Karpas-422 (cell line): Measurements from ENCODE around the gene CTCFL. TPM values are rescaled to one million over a fixed set of nuclear protein-coding genes. Genes with fewer than 3 reads are reported as not detected.

Experiments used
- DNase-seq: peaks from one replicate; pipeline ENCODE4 v3.0.0-alpha.2; 2015
- H2AFZ ChIP-seq: fragments of 200-600 bp; sonication (generic); 2 replicates; pipeline ENCODE4 v1.6.1; 2014; ENCODE audit warnings: antibody characterized with exemption, low read length, mixed read lengths
- H3K27ac ChIP-seq: fragments of 200-600 bp; sonication (generic); 2 replicates; pipeline ENCODE4 v1.5.1; 2014; ENCODE audit warnings: mild to moderate bottlenecking, low read length, moderate library complexity
- H3K27me3 ChIP-seq: fragments of 200-600 bp; sonication (generic); 2 replicates; pipeline ENCODE4 v1.6.1; 2014; ENCODE audit warnings: low read length, mixed read lengths
- H3K36me3 ChIP-seq: fragments of 200-600 bp; sonication (generic); 2 replicates; pipeline ENCODE4 v1.6.1; 2014; ENCODE audit warnings: low read length, mixed read lengths; ENCODE audit not compliant: insufficient read depth
- H3K4me1 ChIP-seq: fragments of 200-600 bp; sonication (generic); 2 replicates; pipeline ENCODE4 v1.6.1; 2014; ENCODE audit warnings: mild to moderate bottlenecking, low read length, mixed read lengths
- H3K4me2 ChIP-seq: fragments of 200-600 bp; sonication (generic); 2 replicates; pipeline ENCODE4 v1.6.1; 2014; ENCODE audit warnings: low read length, low read depth, mild to moderate bottlenecking; ENCODE audit not compliant: poor library complexity, severe bottlenecking
- H3K4me3 ChIP-seq: fragments of 200-600 bp; sonication (generic); 2 replicates; pipeline ENCODE4 v1.5.1; 2014; ENCODE audit warnings: mild to moderate bottlenecking, antibody characterized with exemption, low read length, mixed read lengths
- H3K79me2 ChIP-seq: fragments of 200-600 bp; sonication (generic); 2 replicates; pipeline ENCODE4 v1.6.1; 2014; ENCODE audit warnings: mild to moderate bottlenecking, low read length, mixed read lengths
- H3K9ac ChIP-seq: fragments of 200-600 bp; sonication (generic); 2 replicates; pipeline ENCODE4 v1.6.0; 2014; ENCODE audit warnings: low read length
- H3K9me2 ChIP-seq: fragments of 200-600 bp; sonication (generic), shearing (Covaris generic); replicated peaks from 2 replicates; pipeline ENCODE4 v1.6.0; 2014; ENCODE audit warnings: mild to moderate bottlenecking, low read length, moderate library complexity; ENCODE audit not compliant: insufficient read depth
- H3K9me3 ChIP-seq: fragments of 300-700, 200-600 bp; sonication (generic); 2 replicates; pipeline ENCODE4 v1.6.1; 2014; ENCODE audit warnings: low read length, mixed read lengths
- H4K20me1 ChIP-seq: fragments of 200-600 bp; sonication (generic); 2 replicates; pipeline ENCODE4 v1.6.1; 2014; ENCODE audit warnings: mild to moderate bottlenecking, antibody characterized with exemption, low read length, low read depth; ENCODE audit not compliant: insufficient read depth
- total RNA-seq: library from RNA; depleted of rRNA; stranded (reverse); fragments of >200 nt; shearing (Covaris generic); gene quantifications from 2 replicates; pipeline ENCODE4 v1.2.3, GENCODE V29; 2014; ENCODE audit warnings: low replicate concordance

The CTCFL gene
- total RNA-seq, 1 experiment from 2014 or later = not detected

DNA sequence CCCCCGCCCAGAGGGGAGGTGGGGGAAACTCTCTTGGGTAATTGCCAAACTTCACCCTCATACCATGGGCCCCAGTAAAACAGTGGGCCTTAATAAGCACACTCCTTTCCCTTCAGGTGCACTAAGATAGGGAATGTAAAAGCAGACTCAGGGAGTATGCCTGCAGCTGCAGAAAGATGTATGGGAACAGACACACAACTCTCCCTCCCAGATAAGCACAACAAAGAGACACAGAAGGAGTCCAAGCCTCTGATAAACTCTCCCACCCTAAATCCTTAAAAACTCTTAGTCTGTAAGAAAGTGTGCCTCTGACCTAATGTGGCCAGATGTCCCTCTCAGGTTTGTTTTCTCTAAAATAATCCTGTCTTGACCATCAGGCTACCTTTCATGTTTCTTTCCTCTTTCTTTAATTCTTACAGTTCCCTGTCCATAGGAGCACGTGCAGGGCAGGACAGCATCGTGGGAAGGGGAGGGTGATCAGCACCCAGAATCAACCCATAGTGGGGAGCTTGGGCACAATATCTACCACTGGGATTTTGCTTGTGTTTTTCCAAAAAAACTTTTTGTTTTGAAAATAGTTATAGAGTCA is 11.3 kb upstream of the CTCFL start:
- no peak for DNase-seq
- no peak overlapping the region for H3K27ac ChIP-seq
- H4K20me1 ChIP-seq = no peaks in the 10 kb centered on the region
- H3K36me3 ChIP-seq = no peaks in the 10 kb centered on the region
- no peaks in the 10 kb centered on the region for H3K4me1 ChIP-seq
- no peak overlapping the region for H3K4me3 ChIP-seq
- no peak overlapping the region for H3K4me2 ChIP-seq
- H3K9me3 ChIP-seq = no peaks in the 10 kb centered on the region
- no peaks in the 10 kb centered on the region for H3K9me2 ChIP-seq
- H3K9ac ChIP-seq = no peak overlapping the region
- H3K79me2 ChIP-seq = no peaks in the 10 kb centered on the region
- H2AFZ ChIP-seq = no peak overlapping the region
- H3K27me3 ChIP-seq = no peaks in the 10 kb centered on the region

DNA sequence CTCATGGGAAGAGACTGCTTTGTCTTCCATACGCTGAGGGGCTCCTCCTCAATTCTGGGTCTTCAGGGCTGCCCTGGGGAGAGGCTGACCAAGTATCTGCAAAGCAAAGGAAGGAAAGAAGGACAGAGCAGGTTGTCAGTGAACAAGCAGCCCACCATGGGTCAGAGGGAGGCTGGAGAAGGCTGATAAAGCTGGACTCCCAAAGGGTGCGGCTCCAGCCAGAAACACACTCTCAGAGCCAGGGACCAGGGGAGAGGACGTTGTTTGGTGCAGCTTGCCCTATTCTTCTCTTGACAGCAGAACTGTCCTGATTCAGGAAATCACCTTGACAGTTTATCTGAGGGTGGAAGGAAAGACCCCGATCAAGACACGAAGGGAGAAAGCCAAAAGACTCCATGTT is 10.4 kb upstream of the CTCFL start:
- no peak overlapping the region for H3K27ac ChIP-seq
- no peaks in the 10 kb centered on the region for H3K27me3 ChIP-seq
- H3K79me2 ChIP-seq = no peaks in the 10 kb centered on the region
- no peak overlapping the region for H3K4me2 ChIP-seq
- no peak overlapping the region for H3K9ac ChIP-seq
- H4K20me1 ChIP-seq = no peaks in the 10 kb centered on the region
- no peaks in the 10 kb centered on the region for H3K36me3 ChIP-seq
- no peaks in the 10 kb centered on the region for H3K4me1 ChIP-seq
- no peak overlapping the region for H3K4me3 ChIP-seq
- H3K9me2 ChIP-seq = no peaks in the 10 kb centered on the region
- no peak for DNase-seq
- no peak overlapping the region for H2AFZ ChIP-seq
- H3K9me3 ChIP-seq = no peaks in the 10 kb centered on the region

DNA sequence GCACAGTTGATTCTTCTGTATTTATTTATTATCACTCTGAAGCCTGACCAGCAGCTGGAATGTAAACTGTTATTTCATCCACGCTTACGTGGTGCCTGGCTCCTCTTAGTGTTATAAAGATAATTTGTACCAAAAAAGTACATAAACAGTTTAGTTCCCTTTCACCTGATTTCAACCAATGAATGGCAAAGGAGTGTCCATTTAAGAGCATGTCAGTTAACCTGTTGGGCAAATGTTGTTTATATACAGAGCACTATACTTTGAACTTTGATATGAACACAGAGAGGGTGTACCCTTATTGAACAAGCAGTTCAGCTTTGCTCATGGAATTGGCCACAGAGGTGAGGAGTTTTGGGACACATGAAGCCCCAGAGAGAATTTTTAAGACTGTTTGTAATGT is 7.2 kb upstream of the CTCFL start:
- no peaks in the 10 kb centered on the region for H3K9me3 ChIP-seq
- no peak for DNase-seq
- H3K9ac ChIP-seq = no peak overlapping the region
- no peaks in the 10 kb centered on the region for H3K36me3 ChIP-seq
- 0 out of 2 replicates have a peak, but pooled peaks cover 5% of the 10 kb centered on the region for H4K20me1 ChIP-seq
- no peak overlapping the region for H3K27ac ChIP-seq
- no peak overlapping the region for H3K4me2 ChIP-seq
- no peaks in the 10 kb centered on the region for H3K27me3 ChIP-seq
- no peak overlapping the region for H2AFZ ChIP-seq
- H3K4me1 ChIP-seq = no peaks in the 10 kb centered on the region
- no peaks in the 10 kb centered on the region for H3K79me2 ChIP-seq
- no peaks in the 10 kb centered on the region for H3K9me2 ChIP-seq
- no peak overlapping the region for H3K4me3 ChIP-seq

DNA sequence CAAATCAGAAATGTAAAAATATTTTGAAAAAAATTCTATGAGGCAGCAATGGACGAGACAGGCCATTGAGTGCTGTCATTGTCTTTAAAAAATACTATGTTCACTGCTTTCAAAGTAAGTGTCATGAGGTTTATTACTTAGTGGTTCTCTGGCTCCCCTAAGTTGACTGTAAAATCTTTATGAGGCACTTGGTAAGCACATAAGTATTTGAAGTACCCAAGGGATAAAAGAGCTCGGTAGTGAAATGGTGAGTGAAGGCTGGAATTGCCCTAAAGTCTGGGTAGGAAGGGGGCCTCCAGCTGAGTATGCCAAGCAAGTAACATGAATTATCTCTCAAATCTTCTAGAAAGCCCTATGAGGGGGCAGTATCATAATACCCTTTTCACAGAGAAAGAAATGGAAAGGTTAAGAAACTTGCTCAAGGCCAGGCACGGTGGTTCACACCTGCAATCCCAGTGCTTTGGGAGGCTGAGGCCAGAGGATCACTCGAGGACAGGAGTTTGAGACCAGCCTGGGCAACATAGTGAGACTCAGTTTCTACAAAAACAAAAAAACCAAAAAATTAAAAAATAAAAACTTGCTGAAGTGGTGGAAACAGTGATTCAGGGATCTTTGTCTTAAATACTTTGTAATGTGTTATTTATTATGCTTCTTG is 5.5 kb upstream of the CTCFL start:
- Histone ChIP-seq H4K20me1 (0 out of 2 replicates have a peak, but pooled peaks cover 5% of the 10 kb centered on the region), H3K4me1 (no peaks in the 10 kb centered on the region), H3K27ac (no peak overlapping the region), H3K36me3 (no peaks in the 10 kb centered on the region), H3K9ac (no peak overlapping the region), H3K9me3 (no peaks in the 10 kb centered on the region), H3K9me2 (no peaks in the 10 kb centered on the region), H3K79me2 (no peaks in the 10 kb centered on the region), H2AFZ (no peak overlapping the region), H3K27me3 (no peaks in the 10 kb centered on the region), H3K4me2 (no peak overlapping the region), H3K4me3 (no peak overlapping the region)
- DNase-seq = no peak

DNA sequence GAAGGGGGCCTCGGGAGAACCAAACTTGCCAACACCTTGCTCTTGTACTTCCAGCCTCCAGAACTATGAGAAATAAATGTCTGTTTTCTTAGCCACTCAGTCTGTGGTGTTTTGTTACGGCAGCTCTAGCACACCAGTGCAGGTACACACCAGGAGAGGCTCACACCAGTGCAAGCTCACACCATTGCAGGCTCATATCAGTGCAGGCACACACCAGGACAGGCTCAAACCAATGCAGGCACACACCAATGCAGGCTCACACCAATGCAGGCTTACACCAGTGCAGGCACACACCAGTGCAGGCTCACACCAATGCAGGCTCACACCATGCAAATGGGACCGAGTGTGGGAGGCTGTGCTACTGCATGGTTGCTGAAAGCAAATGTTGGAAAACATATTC is 4.9 kb upstream of the CTCFL start:
- Histone ChIP-seq H3K9me3 (no peaks in the 10 kb centered on the region), H3K4me1 (no peaks in the 10 kb centered on the region), H3K27ac (no peak overlapping the region), H4K20me1 (0 out of 2 replicates have a peak, but pooled peaks cover 5% of the 10 kb centered on the region), H3K9me2 (no peaks in the 10 kb centered on the region), H2AFZ (no peak overlapping the region), H3K4me3 (no peak overlapping the region), H3K4me2 (no peak overlapping the region), H3K27me3 (no peaks in the 10 kb centered on the region), H3K36me3 (no peaks in the 10 kb centered on the region), H3K9ac (no peak overlapping the region), H3K79me2 (no peaks in the 10 kb centered on the region)
- no peak for DNase-seq

DNA sequence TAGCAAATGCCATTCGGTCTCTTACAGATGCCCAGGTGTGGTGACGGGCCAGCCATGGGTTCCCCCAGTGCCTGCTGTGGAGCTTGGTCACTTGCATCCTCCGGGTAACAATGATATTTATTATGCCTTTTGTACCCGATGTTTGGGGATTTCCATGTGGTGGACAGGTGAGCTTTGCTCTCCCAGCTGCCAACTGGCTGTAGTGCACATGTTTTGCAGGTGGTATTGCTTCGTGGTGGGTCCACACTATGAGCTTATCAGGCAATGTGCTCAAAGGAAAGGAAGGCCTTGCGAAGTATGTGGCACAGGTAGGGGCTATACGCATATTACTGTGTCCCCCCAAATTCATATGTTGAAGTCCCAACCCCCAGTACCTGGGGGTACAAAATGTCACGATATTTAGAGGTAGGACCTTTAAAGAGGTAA is 4.2 kb upstream of the CTCFL start:
- H3K4me1 ChIP-seq = no peaks in the 10 kb centered on the region
- H3K4me2 ChIP-seq = no peak overlapping the region
- H3K27ac ChIP-seq = no peak overlapping the region
- 0 out of 2 replicates have a peak, but pooled peaks cover 5% of the 10 kb centered on the region for H4K20me1 ChIP-seq
- no peak overlapping the region for H3K9ac ChIP-seq
- no peaks in the 10 kb centered on the region for H3K9me2 ChIP-seq
- no peaks in the 10 kb centered on the region for H3K9me3 ChIP-seq
- H3K36me3 ChIP-seq = no peaks in the 10 kb centered on the region
- H3K4me3 ChIP-seq = no peak overlapping the region
- no peak overlapping the region for H2AFZ ChIP-seq
- H3K79me2 ChIP-seq = no peaks in the 10 kb centered on the region
- H3K27me3 ChIP-seq = no peaks in the 10 kb centered on the region
- no peak for DNase-seq

DNA sequence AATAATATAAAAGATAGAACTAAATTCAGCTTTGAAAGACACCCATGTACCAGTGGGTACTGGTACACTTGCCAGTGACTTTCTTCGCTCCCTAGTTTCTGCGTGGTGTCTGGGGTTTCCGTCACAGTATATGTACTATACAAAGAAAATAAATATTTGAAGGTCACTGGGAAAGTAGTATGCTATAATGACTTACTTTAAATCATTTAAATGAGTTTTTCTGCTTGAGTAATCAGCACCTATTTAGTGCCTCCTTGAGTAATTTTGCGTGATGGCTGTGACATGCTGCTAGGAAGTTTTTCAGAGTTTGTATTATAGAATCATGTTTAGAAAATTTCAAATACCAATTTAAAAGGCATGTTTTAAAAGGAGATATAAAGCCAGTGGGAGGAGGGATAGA is 3.2 kb upstream of the CTCFL start:
- H3K27ac ChIP-seq = no peak overlapping the region
- H3K36me3 ChIP-seq = no peaks in the 10 kb centered on the region
- no peak overlapping the region for H3K4me3 ChIP-seq
- no peaks in the 10 kb centered on the region for H3K9me3 ChIP-seq
- no peaks in the 10 kb centered on the region for H3K27me3 ChIP-seq
- peaks cover 3% of the 10 kb centered on the region for H3K4me1 ChIP-seq
- no peaks in the 10 kb centered on the region for H3K9me2 ChIP-seq
- H2AFZ ChIP-seq = no peak overlapping the region
- no peaks in the 10 kb centered on the region for H3K79me2 ChIP-seq
- no peak for DNase-seq
- H3K4me2 ChIP-seq = no peak overlapping the region
- no peak overlapping the region for H3K9ac ChIP-seq
- H4K20me1 ChIP-seq = 0 out of 2 replicates have a peak, but pooled peaks cover 5% of the 10 kb centered on the region

DNA sequence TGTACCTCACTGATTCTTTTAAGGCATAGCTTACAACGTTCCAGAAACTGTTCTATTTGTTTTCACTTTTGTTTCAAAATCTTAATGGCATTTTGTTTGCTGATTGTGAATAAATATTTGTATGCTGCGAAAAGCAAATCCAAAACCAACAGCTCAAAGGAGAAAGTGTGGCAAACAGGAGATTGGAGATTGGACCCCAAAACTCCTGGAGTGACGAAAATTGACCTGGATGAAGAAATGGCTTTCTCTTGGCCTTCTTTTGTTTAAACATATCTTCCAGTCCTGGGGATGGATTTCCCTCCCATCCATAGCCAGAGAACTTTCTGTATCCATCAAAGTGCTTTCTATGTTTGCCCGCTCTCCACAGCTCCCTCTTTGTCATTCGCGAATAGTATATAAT is 2.8 kb upstream of the CTCFL start:
- 0 out of 2 replicates have a peak, but pooled peaks cover 5% of the 10 kb centered on the region for H4K20me1 ChIP-seq
- no peaks in the 10 kb centered on the region for H3K79me2 ChIP-seq
- H3K4me2 ChIP-seq = no peak overlapping the region
- no peak for DNase-seq
- no peak overlapping the region for H3K9ac ChIP-seq
- no peaks in the 10 kb centered on the region for H3K9me3 ChIP-seq
- peaks cover 7% of the 10 kb centered on the region for H3K4me1 ChIP-seq
- H2AFZ ChIP-seq = no peak overlapping the region
- H3K27me3 ChIP-seq = no peaks in the 10 kb centered on the region
- H3K36me3 ChIP-seq = no peaks in the 10 kb centered on the region
- H3K27ac ChIP-seq = no peak overlapping the region
- H3K4me3 ChIP-seq = no peak overlapping the region
- H3K9me2 ChIP-seq = no peaks in the 10 kb centered on the region
